ENCODE data around the gene KCNH3.

DNA sequence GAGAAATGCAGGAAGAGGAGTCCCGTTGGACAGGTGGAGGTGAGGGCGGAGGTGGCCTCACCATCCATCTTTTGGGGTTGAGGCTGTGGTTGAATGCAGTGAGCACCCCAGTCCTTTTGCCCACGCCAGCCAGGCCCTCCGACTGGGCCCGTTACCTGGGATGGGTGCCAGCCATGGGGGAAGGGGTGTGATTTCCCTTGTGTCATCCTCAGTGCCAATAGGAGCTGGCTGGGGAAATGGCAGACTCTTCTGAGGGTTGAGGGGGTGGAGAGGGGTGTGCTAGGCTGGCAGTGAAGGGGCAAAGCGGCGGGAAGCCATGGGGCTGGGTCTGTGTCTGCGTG is 9.6 kb downstream of the KCNH3 start:
- TF ChIP-seq, protein P1, sequence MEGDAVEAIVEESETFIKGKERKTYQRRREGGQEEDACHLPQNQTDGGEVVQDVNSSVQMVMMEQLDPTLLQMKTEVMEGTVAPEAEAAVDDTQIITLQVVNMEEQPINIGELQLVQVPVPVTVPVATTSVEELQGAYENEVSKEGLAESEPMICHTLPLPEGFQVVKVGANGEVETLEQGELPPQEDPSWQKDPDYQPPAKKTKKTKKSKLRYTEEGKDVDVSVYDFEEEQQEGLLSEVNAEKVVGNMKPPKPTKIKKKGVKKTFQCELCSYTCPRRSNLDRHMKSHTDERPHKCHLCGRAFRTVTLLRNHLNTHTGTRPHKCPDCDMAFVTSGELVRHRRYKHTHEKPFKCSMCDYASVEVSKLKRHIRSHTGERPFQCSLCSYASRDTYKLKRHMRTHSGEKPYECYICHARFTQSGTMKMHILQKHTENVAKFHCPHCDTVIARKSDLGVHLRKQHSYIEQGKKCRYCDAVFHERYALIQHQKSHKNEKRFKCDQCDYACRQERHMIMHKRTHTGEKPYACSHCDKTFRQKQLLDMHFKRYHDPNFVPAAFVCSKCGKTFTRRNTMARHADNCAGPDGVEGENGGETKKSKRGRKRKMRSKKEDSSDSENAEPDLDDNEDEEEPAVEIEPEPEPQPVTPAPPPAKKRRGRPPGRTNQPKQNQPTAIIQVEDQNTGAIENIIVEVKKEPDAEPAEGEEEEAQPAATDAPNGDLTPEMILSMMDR (conservative IDR thresholded peaks at IDR 0.05; ENCODE audit: low read depth in 2 of 2): no peak
- TF ChIP-seq EZH2 (IDR thresholded peaks at IDR 0.05; ENCODE audit: low read depth, unreplicated experiment) (no peak), EZH2phosphoT487 (IDR thresholded peaks at IDR 0.05; ENCODE audit: unreplicated experiment) (no peak), NANOG (IDR thresholded peaks at IDR 0.05; ENCODE audit: borderline replicate concordance) (no peak), CREB1 (CRISPR knock-in tag; IDR thresholded peaks at IDR 0.05; ENCODE audit: low read depth) (no peak), POLR2AphosphoS5 (IDR thresholded peaks at IDR 0.05; ENCODE audit: low read depth) (no peak), JUNB (IDR thresholded peaks at IDR 0.05; ENCODE audit: unreplicated experiment) (no peak), ZNF114 (CRISPR knock-in tag; IDR thresholded peaks at IDR 0.05) (no peak), ZNF331 (CRISPR knock-in tag; IDR thresholded peaks at IDR 0.05; ENCODE audit: low read depth) (no peak), STAT1 (IDR thresholded peaks at IDR 0.05; ENCODE audit: unreplicated experiment) (no peak)
- TF ChIP-seq, protein P2, sequence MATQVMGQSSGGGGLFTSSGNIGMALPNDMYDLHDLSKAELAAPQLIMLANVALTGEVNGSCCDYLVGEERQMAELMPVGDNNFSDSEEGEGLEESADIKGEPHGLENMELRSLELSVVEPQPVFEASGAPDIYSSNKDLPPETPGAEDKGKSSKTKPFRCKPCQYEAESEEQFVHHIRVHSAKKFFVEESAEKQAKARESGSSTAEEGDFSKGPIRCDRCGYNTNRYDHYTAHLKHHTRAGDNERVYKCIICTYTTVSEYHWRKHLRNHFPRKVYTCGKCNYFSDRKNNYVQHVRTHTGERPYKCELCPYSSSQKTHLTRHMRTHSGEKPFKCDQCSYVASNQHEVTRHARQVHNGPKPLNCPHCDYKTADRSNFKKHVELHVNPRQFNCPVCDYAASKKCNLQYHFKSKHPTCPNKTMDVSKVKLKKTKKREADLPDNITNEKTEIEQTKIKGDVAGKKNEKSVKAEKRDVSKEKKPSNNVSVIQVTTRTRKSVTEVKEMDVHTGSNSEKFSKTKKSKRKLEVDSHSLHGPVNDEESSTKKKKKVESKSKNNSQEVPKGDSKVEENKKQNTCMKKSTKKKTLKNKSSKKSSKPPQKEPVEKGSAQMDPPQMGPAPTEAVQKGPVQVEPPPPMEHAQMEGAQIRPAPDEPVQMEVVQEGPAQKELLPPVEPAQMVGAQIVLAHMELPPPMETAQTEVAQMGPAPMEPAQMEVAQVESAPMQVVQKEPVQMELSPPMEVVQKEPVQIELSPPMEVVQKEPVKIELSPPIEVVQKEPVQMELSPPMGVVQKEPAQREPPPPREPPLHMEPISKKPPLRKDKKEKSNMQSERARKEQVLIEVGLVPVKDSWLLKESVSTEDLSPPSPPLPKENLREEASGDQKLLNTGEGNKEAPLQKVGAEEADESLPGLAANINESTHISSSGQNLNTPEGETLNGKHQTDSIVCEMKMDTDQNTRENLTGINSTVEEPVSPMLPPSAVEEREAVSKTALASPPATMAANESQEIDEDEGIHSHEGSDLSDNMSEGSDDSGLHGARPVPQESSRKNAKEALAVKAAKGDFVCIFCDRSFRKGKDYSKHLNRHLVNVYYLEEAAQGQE (IDR thresholded peaks at IDR 0.05; ENCODE audit: unreplicated experiment): no peak
- TF ChIP-seq, protein P3, sequence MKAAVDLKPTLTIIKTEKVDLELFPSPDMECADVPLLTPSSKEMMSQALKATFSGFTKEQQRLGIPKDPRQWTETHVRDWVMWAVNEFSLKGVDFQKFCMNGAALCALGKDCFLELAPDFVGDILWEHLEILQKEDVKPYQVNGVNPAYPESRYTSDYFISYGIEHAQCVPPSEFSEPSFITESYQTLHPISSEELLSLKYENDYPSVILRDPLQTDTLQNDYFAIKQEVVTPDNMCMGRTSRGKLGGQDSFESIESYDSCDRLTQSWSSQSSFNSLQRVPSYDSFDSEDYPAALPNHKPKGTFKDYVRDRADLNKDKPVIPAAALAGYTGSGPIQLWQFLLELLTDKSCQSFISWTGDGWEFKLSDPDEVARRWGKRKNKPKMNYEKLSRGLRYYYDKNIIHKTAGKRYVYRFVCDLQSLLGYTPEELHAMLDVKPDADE (IDR thresholded peaks at IDR 0.05): no peak
- TF ChIP-seq, protein P4, sequence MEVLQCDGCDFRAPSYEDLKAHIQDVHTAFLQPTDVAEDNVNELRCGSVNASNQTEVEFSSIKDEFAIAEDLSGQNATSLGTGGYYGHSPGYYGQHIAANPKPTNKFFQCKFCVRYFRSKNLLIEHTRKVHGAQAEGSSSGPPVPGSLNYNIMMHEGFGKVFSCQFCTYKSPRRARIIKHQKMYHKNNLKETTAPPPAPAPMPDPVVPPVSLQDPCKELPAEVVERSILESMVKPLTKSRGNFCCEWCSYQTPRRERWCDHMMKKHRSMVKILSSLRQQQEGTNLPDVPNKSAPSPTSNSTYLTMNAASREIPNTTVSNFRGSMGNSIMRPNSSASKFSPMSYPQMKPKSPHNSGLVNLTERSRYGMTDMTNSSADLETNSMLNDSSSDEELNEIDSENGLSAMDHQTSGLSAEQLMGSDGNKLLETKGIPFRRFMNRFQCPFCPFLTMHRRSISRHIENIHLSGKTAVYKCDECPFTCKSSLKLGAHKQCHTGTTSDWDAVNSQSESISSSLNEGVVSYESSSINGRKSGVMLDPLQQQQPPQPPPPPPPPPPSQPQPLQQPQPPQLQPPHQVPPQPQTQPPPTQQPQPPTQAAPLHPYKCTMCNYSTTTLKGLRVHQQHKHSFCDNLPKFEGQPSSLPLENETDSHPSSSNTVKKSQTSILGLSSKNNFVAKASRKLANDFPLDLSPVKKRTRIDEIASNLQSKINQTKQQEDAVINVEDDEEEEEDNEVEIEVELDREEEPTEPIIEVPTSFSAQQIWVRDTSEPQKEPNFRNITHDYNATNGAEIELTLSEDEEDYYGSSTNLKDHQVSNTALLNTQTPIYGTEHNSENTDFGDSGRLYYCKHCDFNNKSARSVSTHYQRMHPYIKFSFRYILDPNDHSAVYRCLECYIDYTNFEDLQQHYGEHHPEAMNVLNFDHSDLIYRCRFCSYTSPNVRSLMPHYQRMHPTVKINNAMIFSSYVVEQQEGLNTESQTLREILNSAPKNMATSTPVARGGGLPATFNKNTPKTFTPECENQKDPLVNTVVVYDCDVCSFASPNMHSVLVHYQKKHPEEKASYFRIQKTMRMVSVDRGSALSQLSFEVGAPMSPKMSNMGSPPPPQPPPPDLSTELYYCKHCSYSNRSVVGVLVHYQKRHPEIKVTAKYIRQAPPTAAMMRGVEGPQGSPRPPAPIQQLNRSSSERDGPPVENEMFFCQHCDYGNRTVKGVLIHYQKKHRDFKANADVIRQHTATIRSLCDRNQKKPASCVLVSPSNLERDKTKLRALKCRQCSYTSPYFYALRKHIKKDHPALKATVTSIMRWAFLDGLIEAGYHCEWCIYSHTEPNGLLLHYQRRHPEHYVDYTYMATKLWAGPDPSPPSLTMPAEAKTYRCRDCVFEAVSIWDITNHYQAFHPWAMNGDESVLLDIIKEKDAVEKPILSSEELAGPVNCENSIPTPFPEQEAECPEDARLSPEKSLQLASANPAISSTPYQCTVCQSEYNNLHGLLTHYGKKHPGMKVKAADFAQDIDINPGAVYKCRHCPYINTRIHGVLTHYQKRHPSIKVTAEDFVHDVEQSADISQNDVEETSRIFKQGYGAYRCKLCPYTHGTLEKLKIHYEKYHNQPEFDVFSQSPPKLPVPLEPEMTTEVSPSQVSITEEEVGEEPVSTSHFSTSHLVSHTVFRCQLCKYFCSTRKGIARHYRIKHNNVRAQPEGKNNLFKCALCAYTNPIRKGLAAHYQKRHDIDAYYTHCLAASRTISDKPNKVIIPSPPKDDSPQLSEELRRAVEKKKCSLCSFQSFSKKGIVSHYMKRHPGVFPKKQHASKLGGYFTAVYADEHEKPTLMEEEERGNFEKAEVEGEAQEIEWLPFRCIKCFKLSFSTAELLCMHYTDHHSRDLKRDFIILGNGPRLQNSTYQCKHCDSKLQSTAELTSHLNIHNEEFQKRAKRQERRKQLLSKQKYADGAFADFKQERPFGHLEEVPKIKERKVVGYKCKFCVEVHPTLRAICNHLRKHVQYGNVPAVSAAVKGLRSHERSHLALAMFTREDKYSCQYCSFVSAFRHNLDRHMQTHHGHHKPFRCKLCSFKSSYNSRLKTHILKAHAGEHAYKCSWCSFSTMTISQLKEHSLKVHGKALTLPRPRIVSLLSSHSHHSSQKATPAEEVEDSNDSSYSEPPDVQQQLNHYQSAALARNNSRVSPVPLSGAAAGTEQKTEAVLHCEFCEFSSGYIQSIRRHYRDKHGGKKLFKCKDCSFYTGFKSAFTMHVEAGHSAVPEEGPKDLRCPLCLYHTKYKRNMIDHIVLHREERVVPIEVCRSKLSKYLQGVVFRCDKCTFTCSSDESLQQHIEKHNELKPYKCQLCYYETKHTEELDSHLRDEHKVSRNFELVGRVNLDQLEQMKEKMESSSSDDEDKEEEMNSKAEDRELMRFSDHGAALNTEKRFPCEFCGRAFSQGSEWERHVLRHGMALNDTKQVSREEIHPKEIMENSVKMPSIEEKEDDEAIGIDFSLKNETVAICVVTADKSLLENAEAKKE (CRISPR knock-in tag; IDR thresholded peaks at IDR 0.05): no peak

All from GM23338 (cell line).